GM12878 (cell line): ENCODE results near the gene FBXL14. TPM values are rescaled to one million over a fixed set of nuclear protein-coding genes. Genes with fewer than 3 reads are reported as not detected.

Source experiments
- ATAC-seq: fragments of 200-7000 bp; cut with Tn5 transposase; 3 replicates; pipeline ENCODE4 v1.9.1; 2020; ENCODE audit warnings: mild to moderate bottlenecking, moderate library complexity
- BruUV-seq: library from RNA; stranded (reverse); fragments of 400-500 nt; replicated peaks from 2 replicates; lab custom pipeline; 2021; lab: Mats Ljungman, UMichigan
- CTCF ChIA-PET: fragments of 300-600 bp; sonication (Branson Sonifier 250); formaldehyde crosslinking; extraction: SDS; loops from one replicate; lab custom pipeline; 2021; ENCODE audit warnings: inconsistent platforms; lab: Yijun Ruan, JAX
- POLR2A ChIA-PET: fragments of 350-600 bp; formaldehyde crosslinking; extraction: SDS; loops from one replicate; lab custom pipeline; 2021; ENCODE audit warnings: inconsistent platforms; lab: Charles Lee
- RAD21 ChIA-PET: fragments of 300-600 bp; sonication (Branson Sonifier 250); formaldehyde crosslinking; loops from one replicate; lab custom pipeline; 2023; ENCODE audit warnings: antibody characterized with exemption; ENCODE audit not compliant: unreplicated experiment; lab: Charles Lee
- SMC1A ChIA-PET: fragments of 300-600 bp; sonication (Branson Sonifier 250); formaldehyde crosslinking; loops from one replicate; lab custom pipeline; 2023; ENCODE audit not compliant: unreplicated experiment, uncharacterized antibody; lab: Charles Lee
- DNase-seq: peaks from one replicate; pipeline ENCODE4 v3.0.0-alpha.2; 2011; ENCODE audit warnings: low read depth, low spot score
- FAIRE-seq: peaks from 3 replicates; lab custom pipeline; 2011; peaks lifted over from hg19 to GRCh38; lab: Jason Lieb, UNC
- H2AFZ ChIP-seq: 2 replicates; pipeline ENCODE4 v1.6.0; 2011; ENCODE audit warnings: low read depth, low read length, control low read depth; ENCODE audit not compliant: control insufficient read depth
- H3K27ac ChIP-seq: 2 replicates; pipeline ENCODE4 v1.5.1; 2011; ENCODE audit warnings: control low read depth; ENCODE audit not compliant: control insufficient read depth, insufficient read depth
- H3K27me3 ChIP-seq, 2 experiments: replicated peaks in 1 of 2; 2 replicates each; pipeline versions ENCODE4 v1.6.0 to v1.6.1; 2011; ENCODE audit warnings: low read length in 1 of 2; ENCODE audit not compliant: control insufficient read depth in 2 of 2, insufficient read depth in 2 of 2
- H3K36me3 ChIP-seq, 2 experiments: 2 replicates each; pipeline ENCODE4 v1.5.1; 2011; ENCODE audit warnings: low read length in 1 of 2; ENCODE audit not compliant: control insufficient read depth in 2 of 2, insufficient read depth in 2 of 2
- H3K4me1 ChIP-seq: 2 replicates; pipeline ENCODE4 v1.6.1; 2011; ENCODE audit warnings: mild to moderate bottlenecking, low read length, moderate library complexity, mixed read lengths; ENCODE audit not compliant: control insufficient read depth, insufficient read depth
- H3K4me2 ChIP-seq: 2 replicates; pipeline ENCODE4 v1.6.0; 2011; ENCODE audit warnings: control low read depth; ENCODE audit not compliant: control insufficient read depth, insufficient read depth
- H3K4me3 ChIP-seq: fragments of 200-600 bp; sonication (generic); 2 replicates; pipeline ENCODE4 v1.5.1; 2016
- H3K79me2 ChIP-seq: 2 replicates; pipeline ENCODE4 v1.6.0; 2011; ENCODE audit warnings: low read length; ENCODE audit not compliant: control insufficient read depth, insufficient read depth
- H3K9ac ChIP-seq: 2 replicates; pipeline ENCODE4 v1.8.0; 2011; ENCODE audit warnings: low read length, control low read depth, mixed read lengths; ENCODE audit not compliant: control insufficient read depth, insufficient read depth
- H3K9me3 ChIP-seq: replicated peaks from 3 replicates; pipeline ENCODE4 v1.5.1; 2011; ENCODE audit warnings: mild to moderate bottlenecking, low read length; ENCODE audit not compliant: control insufficient read depth, insufficient read depth
- H4K20me1 ChIP-seq: 2 replicates; pipeline ENCODE4 v1.6.0; 2011; ENCODE audit not compliant: control insufficient read depth, insufficient read depth
- BRCA1 ChIP-seq: IDR thresholded peaks from 2 replicates; pipeline ENCODE4 v1.6.1; 2011; ENCODE audit warnings: low read depth, low read length, improper control_type of control experiment
- HDAC6 ChIP-seq: fragments of 200-600 bp; sonication (generic); IDR thresholded peaks from one replicate; pipeline ENCODE4 v1.8.0; 2017; ENCODE audit warnings: antibody characterized with exemption; ENCODE audit not compliant: unreplicated experiment
- IRF4 ChIP-seq: IDR thresholded peaks from 2 replicates; pipeline ENCODE4 v1.6.1; 2011; ENCODE audit warnings: low read depth, low read length
- SMC3 ChIP-seq: IDR thresholded peaks from 2 replicates; pipeline ENCODE4 v1.6.1; 2011; ENCODE audit warnings: low read length, improper control_type of control experiment, borderline replicate concordance
- TAF1 ChIP-seq: IDR thresholded peaks from 2 replicates; pipeline ENCODE4 v1.6.1; 2011; ENCODE audit warnings: mild to moderate bottlenecking, low read depth, low read length, borderline replicate concordance
- ZNF384 ChIP-seq: IDR thresholded peaks from 2 replicates; pipeline ENCODE4 v1.6.1; 2012; ENCODE audit warnings: low read depth, mild to moderate bottlenecking, low read length, improper control_type of control experiment, borderline replicate concordance
- in situ Hi-C: fragments of 300-500 bp; cut with MboI; formaldehyde crosslinking; loops from 9 replicates; pipeline ENCODE4 v1.14.3; 2018; ENCODE audit warnings: mixed read lengths
- intact Hi-C: fragments of 100-400 bp; cut with micrococcal nuclease; formaldehyde crosslinking; loops from one replicate; pipeline ENCODE4 v1.14.2; 2022; ENCODE audit not compliant: unreplicated experiment
- polyA plus RNA-seq, 11 experiments: library from polyadenylated mRNA; depleted of rRNA in 4 of 11; unstranded in 6 of 11; stranded (reverse) in 5 of 11; fragments of >200 nt; fragmentation: Nextera tagmentation in 4 of 11; fragmentation: Illumina TruSeq in 1 of 11; extraction: Ambion mirVana in 4 of 11; extraction: Trizol in 1 of 11; gene quantifications; 1 replicate in 1 of 11; 2 replicates in 10 of 11; pipeline versions ENCODE4 v1.2.1 to v1.2.3, GENCODE V29; 2011 to 2016; ENCODE audit warnings: inconsistent platforms in 2 of 11, missing spikeins in 2 of 11, low read depth in 1 of 11
- total RNA-seq, 4 experiments: library from RNA; depleted of rRNA in 3 of 4; stranded (reverse); fragments of >200 nt in 3 of 4; fragmentation: Illumina TruSeq in 1 of 4; extraction: Trizol in 1 of 4; gene quantifications; 2 replicates each; pipeline versions ENCODE4 v1.2.1 to v1.2.3, GENCODE V29; 2013 to 2021

The FBXL14 gene
- total and polyA plus RNA-seq, 10 of the 15 experiments (the other 5 are each of a cell fraction or from before 2014, with no cell fraction given): 0.44 to 19.0 (median 2.9) TPM

GRCh38 chr12:1618489-1618888 is 24.1 kb upstream of the FBXL14 start:
- Histone ChIP-seq H3K9me3 (no peaks in the 10 kb centered on the region), H3K4me2 (no peak overlapping the region; the same call in 1 of the 2 replicates), H3K27me3 (no peaks in the 10 kb centered on the region), H2AFZ (no peak overlapping the region), H3K79me2 (no peaks in the 10 kb centered on the region), H3K9ac (no peak overlapping the region)
- CTCF ChIA-PET: interaction anchor here (0.6 to 2.6 kb wide), 6 partner anchors 12 to 101 kb away, joined by 3 to 8 read pairs (median 4); no protein-coding TSS in a partner anchor
- intact Hi-C loops: no loop called here
- POLR2A ChIA-PET: no interaction called here
- DNase-seq: no peak
- TF ChIP-seq HDAC6: no peak
- no peak for TF ChIP-seq TAF1
- TF ChIP-seq BRCA1: no peak
- no peak for TF ChIP-seq IRF4
- no peak for TF ChIP-seq ZNF384
- no peak for TF ChIP-seq SMC3
- TF ChIP-seq, all 136 proteins: peak for 0
- RAD21 ChIA-PET: interaction anchor here (1.3 to 1.7 kb wide), 2 partner anchors 12 to 13 kb away, joined by 4 to 7 read pairs; no protein-coding TSS in a partner anchor
- Histone ChIP-seq H3K4me1 (peaks cover 26% of the 10 kb centered on the region), H3K27ac (no peak overlapping the region), H4K20me1 (no peaks in the 10 kb centered on the region), H3K4me3 (no peak overlapping the region), H3K36me3 (no peaks in the 10 kb centered on the region; a peak in 1 of 4 replicates)
- in situ Hi-C loops: no loop called here
- SMC1A ChIA-PET: interaction anchor here (1.3 to 2.2 kb wide), 3 partner anchors 12 to 500 kb away, joined by 3 to 7 read pairs (median 5); no protein-coding TSS in a partner anchor
- FAIRE-seq (no peak), ATAC-seq (no peak)
- no TSS peak for BruUV-seq
